ENCODE measurements around the gene TM9SF1. TPM values are rescaled to one million over a fixed set of nuclear protein-coding genes. Genes with fewer than 3 reads are reported as not detected.

TM9SF1 gene
- polyA plus RNA-seq, 3 donors = 45.2 to 55.8 (median 46.7) TPM

- peak; percentile 58 for DNase-seq
These were observed 15.1 kb downstream of the TM9SF1 start for GRCh38 chr14:24179961-24180796.

- no peak for DNase-seq
These were observed 15.8 kb downstream of the TM9SF1 start for GRCh38 chr14:24179294-24179960.

GRCh38 chr14:24178399-24179178, 16.7 kb downstream of the TM9SF1 start:
- no peak for DNase-seq

DNA sequence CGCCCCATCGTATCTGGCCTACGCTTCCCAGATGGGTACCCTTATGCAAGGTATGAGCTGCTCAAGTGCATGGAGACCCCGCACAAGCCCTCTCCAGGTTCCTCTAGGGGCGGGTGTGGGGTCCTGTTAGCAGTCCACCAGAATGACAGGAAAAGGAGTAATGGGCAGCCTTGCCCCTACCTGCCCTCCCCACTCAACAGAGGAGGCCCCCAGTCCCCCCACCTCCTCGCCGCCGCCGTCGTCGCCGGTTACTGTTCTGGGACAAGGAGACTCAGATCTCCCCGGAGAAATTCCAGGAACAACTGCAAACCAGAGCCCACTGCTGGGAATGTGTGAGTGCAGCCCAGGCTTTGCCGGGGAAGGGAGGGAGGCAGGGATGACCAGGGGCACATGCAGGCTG, 17.4 kb downstream of the TM9SF1 start:
- no peak for DNase-seq

DNA sequence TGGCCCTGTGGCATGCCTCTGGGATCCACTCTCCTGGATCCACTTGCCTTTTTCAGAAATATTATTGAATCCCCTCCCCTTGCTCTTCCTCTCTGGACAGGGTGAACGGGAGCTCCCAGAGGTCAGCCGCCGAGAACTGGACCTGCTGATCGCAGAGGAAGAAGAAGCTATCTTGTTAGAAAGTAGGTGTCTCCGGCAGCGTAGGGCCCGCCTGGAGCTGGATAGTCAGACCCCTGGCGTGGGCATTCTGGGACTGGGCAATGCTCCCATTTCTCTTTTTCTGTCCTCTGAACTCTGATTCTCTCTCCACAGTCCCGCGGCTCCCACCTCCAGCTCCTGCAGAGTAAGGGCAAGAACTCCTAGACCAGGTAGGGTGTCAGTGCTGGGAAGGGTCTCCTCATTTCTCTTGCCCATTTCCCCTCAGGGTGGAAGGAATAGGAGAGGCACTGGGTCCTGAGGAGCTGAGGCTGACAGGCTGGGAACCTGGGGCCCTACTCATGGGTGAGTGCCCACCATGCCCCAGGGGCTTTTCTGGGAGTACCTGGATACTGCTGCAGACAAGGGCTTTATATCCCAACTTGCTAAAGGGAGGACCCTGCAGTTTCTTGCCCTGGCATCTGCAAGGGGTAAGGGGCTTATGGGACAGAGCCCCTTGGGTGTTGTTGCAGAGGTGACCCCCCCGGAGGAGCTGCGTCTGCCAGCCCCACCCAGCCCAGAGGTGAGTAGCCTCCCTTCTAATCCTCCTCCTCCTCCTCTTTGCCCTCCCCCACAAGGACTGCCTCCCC, 18.0 kb downstream of the TM9SF1 start:
- DNase-seq = no peak

- DNase-seq = no peak
These were observed 18.6 kb downstream of the TM9SF1 start for GRCh38 chr14:24176599-24176998.

DNA sequence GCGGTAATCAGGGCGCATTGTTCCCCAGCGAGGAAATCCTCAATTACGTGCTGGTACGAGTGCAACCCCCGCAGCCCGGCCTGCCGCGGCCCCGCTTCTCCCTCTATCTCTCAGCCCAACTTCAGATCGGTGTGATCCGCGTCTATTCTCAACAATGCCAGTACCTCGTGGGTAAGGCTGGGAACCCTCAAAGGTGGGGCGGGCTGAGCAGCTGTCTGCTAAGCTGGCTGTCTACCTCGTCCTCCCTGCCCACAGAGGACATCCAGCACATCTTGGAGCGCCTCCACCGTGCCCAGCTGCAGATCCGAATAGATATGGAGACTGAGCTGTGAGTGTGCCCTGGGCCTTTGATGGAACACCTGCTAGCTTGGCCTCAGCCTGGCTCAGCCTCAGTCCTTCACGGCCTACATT, 22.4 kb downstream of the TM9SF1 start:
- DNase-seq = no peak

DNA sequence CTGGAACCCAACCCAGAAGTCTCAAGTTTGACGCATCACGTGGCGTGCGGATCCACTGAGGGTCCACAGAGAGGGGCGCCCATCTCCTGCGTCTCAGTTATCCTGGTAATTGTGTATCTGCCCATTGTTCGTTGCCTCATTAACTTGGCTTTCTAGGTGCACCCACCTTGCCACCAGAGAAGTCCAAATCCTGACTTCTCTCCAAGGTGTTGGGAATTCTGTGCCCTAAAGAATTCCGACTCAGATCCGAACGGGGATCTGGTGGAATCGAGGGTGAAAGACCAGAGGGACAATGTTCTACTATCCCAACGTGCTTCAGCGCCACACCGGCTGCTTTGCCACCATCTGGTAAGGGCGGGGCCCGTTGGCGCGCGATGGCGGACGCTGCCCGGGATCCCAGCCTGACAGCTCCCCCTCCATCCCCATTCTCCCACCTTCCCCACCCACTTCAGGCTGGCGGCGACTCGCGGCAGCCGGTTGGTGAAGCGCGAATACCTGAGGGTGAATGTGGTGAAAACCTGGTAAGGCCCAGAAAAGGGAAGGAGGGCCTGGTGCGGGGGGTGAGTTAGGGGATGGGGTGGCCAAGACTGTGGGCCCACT, 22.9 kb downstream of the TM9SF1 start:
- no peak for DNase-seq

- peak; percentile 97 for DNase-seq
These were observed 23.6 kb downstream of the TM9SF1 start, which contains the start of gene REC8 for GRCh38 chr14:24171422-24172260. REC8 (plus strand) TSS chr14:24172080; CDS start chr14:24172553, 473 bp downstream.

GRCh38 chr14:24167469-24168114, 27.6 kb downstream of the TM9SF1 start:
- no peak for DNase-seq

GRCh38 chr14:24165785-24166184, 29.5 kb downstream of the TM9SF1 start:
- no peak for DNase-seq

- DNase-seq = no peak
These were observed 30.7 kb downstream of the TM9SF1 start for GRCh38 chr14:24164518-24164991.

- DNase-seq = no peak
These were observed 33.1 kb downstream of the TM9SF1 start for GRCh38 chr14:24162093-24162492.

DNA sequence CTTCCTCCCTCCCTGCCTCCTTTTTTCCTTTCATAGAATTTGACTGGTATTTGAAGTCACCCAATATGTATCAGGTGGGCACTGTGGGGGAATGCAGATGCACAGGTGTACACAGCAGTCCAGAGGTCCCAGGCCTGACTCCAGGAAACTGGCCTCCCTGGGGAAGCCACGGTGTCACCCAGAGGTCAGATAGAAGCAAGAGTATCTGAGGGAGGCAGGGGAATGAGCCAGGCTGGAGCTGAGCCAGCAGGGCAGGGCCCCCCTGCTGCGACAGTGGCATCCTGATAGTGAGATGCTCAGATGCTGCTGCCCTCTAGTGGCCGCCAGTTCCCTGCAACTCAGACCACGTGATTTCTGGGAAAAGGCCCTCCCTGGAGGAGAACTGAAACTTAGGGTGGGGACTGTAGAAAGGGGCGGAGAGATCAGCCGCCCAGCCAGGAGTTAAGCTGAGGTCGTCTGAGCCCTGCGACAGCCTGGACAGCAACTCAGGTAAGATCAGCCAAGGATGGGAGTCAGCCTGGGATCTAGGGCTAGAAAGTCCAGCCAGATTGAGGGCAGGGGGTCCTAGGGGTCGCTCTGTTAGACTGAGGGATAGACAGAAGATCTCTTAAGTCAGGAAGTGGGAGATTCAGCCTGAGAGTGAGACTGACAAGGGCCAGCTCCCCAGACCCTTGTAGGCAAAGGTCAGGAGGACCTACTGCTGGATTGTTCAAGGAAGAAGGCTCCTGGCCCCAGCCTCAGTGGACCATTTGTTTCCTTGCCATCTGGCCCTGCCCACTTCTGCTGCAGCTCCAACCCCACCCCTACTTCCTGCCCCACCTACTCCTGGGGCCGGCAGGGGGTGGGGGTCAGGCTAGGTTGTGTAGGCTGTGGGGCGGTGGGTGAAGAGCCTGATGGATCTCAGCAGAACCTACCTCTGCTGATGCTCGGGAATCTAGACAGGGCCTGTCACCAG, 34.1 kb downstream of the TM9SF1 start, which contains the start of gene IRF9:
Gene IRF9 (plus strand): TSS at position 416 of the 955 bp plus-strand sequence. CDS start 880 bp downstream, outside the sequence.
- peak; percentile 97 for DNase-seq

- no peak for DNase-seq
These were observed 34.8 kb downstream of the TM9SF1 start for GRCh38 chr14:24160499-24160849.

DNA sequence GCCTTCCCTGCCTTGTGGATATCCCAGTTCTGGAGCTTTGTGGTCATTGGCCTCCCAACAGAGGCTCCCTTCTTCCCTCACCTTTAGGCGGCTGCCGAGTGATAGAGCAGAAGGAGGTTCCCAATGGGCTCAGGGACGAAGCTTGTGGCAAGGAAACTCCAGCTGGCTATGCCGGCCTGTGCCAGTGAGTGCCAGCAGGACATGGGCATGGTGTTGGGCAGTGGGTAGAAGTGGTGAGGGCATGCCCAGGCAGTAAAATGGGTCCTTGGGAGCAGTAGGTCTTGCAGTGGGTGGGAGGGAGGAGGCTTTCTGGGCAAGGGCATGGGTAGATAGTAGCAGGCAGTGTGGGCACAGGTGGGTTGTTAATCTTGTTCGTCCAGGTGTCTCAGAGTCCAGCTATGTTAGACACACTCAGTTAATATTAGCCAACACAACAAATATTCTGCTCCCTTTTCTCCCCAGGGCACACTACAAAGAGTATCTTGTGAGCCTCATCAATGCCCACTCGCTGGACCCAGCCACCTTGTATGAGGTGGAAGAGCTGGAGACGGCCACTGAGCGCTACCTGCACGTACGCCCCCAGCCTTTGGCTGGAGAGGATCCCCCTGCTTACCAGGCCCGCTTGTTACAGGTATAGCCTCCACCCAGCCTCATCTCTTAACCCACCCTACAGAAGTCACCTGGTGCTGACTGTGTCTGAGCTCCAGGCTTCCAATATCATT, 35.3 kb downstream of the TM9SF1 start:
- DNase-seq = no peak

GRCh38 chr14:24157331-24157730, 37.9 kb downstream of the TM9SF1 start:
- no peak for DNase-seq

- no peak for DNase-seq
These were observed 38.4 kb downstream of the TM9SF1 start for GRCh38 chr14:24156840-24157239.
